Neuron (in vitro differentiated cells): ENCODE results near the gene GPC3.

Experiments
- H2AFZ ChIP-seq: one replicate; pipeline ENCODE4 v1.6.1; 2013; ENCODE audit warnings: low read depth, mild to moderate bottlenecking, inconsistent platforms, low read length, moderate library complexity
- H3K27me3 ChIP-seq: one replicate; pipeline ENCODE4 v1.6.1; 2013; ENCODE audit warnings: low read length; ENCODE audit not compliant: insufficient read depth
- H3K36me3 ChIP-seq: one replicate; pipeline ENCODE4 v1.6.1; 2013; ENCODE audit warnings: low read length; ENCODE audit not compliant: insufficient read depth
- H3K4me1 ChIP-seq: one replicate; pipeline ENCODE4 v1.6.1; 2013; ENCODE audit warnings: low read length; ENCODE audit not compliant: insufficient read depth
- H3K4me3 ChIP-seq: 2 replicates; pipeline ENCODE4 v1.5.1; 2013; ENCODE audit warnings: mild to moderate bottlenecking, low read length, moderate library complexity
- H3K9me3 ChIP-seq: one replicate; pipeline ENCODE4 v1.6.1; 2013; ENCODE audit warnings: low read length

The GPC3 gene

GRCh38 chrX:133972916-133973315, 12.5 kb downstream of the GPC3 start:
- Histone ChIP-seq H3K9me3 (no peaks in the 10 kb centered on the region), H3K36me3 (no peaks in the 10 kb centered on the region), H3K4me3 (no peak overlapping the region), H3K27me3 (no peaks in the 10 kb centered on the region), H3K4me1 (peaks cover 20% of the 10 kb centered on the region), H2AFZ (no peak overlapping the region)

GRCh38 chrX:133971586-133971985, 13.8 kb downstream of the GPC3 start:
- H3K4me1 ChIP-seq, result peaks cover 20% of the 10 kb centered on the region

GRCh38 chrX:133970076-133970475, 15.3 kb downstream of the GPC3 start:
- H3K4me1 ChIP-seq, result peaks cover 20% of the 10 kb centered on the region
- no peak overlapping the region for H3K4me3 ChIP-seq

More at GRCh38 chrX:133971586-133971985, 13.8 kb downstream of the GPC3 start:
- H3K36me3 ChIP-seq, result no peaks in the 10 kb centered on the region
- H2AFZ ChIP-seq, result no peak overlapping the region
- no peaks in the 10 kb centered on the region for H3K27me3 ChIP-seq
- no peak overlapping the region for H3K4me3 ChIP-seq
- H3K9me3 ChIP-seq, result no peaks in the 10 kb centered on the region

GRCh38 chrX:133969191-133969590, 16.2 kb downstream of the GPC3 start:
- Histone ChIP-seq H3K4me1 (peaks cover 20% of the 10 kb centered on the region), H3K27me3 (no peaks in the 10 kb centered on the region), H3K9me3 (no peaks in the 10 kb centered on the region), H3K4me3 (no peak overlapping the region), H2AFZ (no peak overlapping the region), H3K36me3 (no peaks in the 10 kb centered on the region)

More at GRCh38 chrX:133970076-133970475, 15.3 kb downstream of the GPC3 start:
- H3K27me3 ChIP-seq, result no peaks in the 10 kb centered on the region
- no peaks in the 10 kb centered on the region for H3K36me3 ChIP-seq
- no peak overlapping the region for H2AFZ ChIP-seq
- H3K9me3 ChIP-seq, result no peaks in the 10 kb centered on the region

- H3K36me3 ChIP-seq, result no peaks in the 10 kb centered on the region
- H3K27me3 ChIP-seq, result no peaks in the 10 kb centered on the region
- no peaks in the 10 kb centered on the region for H3K9me3 ChIP-seq
- H3K4me1 ChIP-seq, result peaks cover 20% of the 10 kb centered on the region
- H3K4me3 ChIP-seq, result no peak overlapping the region
- H2AFZ ChIP-seq, result no peak overlapping the region
Measured at GRCh38 chrX:133968109-133968508, 17.3 kb downstream of the GPC3 start.

- H3K27me3 ChIP-seq, result no peaks in the 10 kb centered on the region
- no peaks in the 10 kb centered on the region for H3K9me3 ChIP-seq
- H2AFZ ChIP-seq, result no peak overlapping the region
- H3K4me1 ChIP-seq, result peaks cover 20% of the 10 kb centered on the region
- no peaks in the 10 kb centered on the region for H3K36me3 ChIP-seq
- no peak overlapping the region for H3K4me3 ChIP-seq
Measured at GRCh38 chrX:133966199-133966598, 19.2 kb downstream of the GPC3 start.

- Histone ChIP-seq H2AFZ (no peak overlapping the region), H3K4me3 (no peak overlapping the region), H3K4me1 (peaks cover 15% of the 10 kb centered on the region), H3K9me3 (no peaks in the 10 kb centered on the region), H3K27me3 (no peaks in the 10 kb centered on the region), H3K36me3 (no peaks in the 10 kb centered on the region)
Measured at GRCh38 chrX:133965321-133965720, 20.1 kb downstream of the GPC3 start.

- no peaks in the 10 kb centered on the region for H3K36me3 ChIP-seq
- no peaks in the 10 kb centered on the region for H3K27me3 ChIP-seq
- no peak overlapping the region for H2AFZ ChIP-seq
- no peaks in the 10 kb centered on the region for H3K4me1 ChIP-seq
- H3K4me3 ChIP-seq, result no peak overlapping the region
- no peaks in the 10 kb centered on the region for H3K9me3 ChIP-seq
Measured at GRCh38 chrX:133961046-133961445, 24.3 kb downstream of the GPC3 start.

GRCh38 chrX:133959972-133960371, 25.4 kb downstream of the GPC3 start:
- Histone ChIP-seq H3K36me3 (no peaks in the 10 kb centered on the region), H3K4me3 (no peak overlapping the region), H3K4me1 (no peaks in the 10 kb centered on the region), H3K27me3 (no peaks in the 10 kb centered on the region), H2AFZ (no peak overlapping the region), H3K9me3 (no peaks in the 10 kb centered on the region)

- H3K4me3 ChIP-seq, result no peak overlapping the region
- H3K36me3 ChIP-seq, result no peaks in the 10 kb centered on the region
- H3K9me3 ChIP-seq, result no peaks in the 10 kb centered on the region
- H2AFZ ChIP-seq, result no peak overlapping the region
- no peaks in the 10 kb centered on the region for H3K27me3 ChIP-seq
- H3K4me1 ChIP-seq, result no peaks in the 10 kb centered on the region
Measured at GRCh38 chrX:133958997-133959688, 26.3 kb downstream of the GPC3 start.

GRCh38 chrX:133956570-133957340, 28.6 kb downstream of the GPC3 start:
- Histone ChIP-seq H3K9me3 (no peaks in the 10 kb centered on the region), H3K4me1 (no peaks in the 10 kb centered on the region), H3K27me3 (no peaks in the 10 kb centered on the region), H3K4me3 (no peak overlapping the region), H2AFZ (no peak overlapping the region), H3K36me3 (no peaks in the 10 kb centered on the region)

GRCh38 chrX:133953785-133954355, 31.5 kb downstream of the GPC3 start:
- H3K4me3 ChIP-seq, result no peak overlapping the region
- H3K36me3 ChIP-seq, result no peaks in the 10 kb centered on the region
- H2AFZ ChIP-seq, result no peak overlapping the region
- no peaks in the 10 kb centered on the region for H3K27me3 ChIP-seq
- H3K4me1 ChIP-seq, result no peaks in the 10 kb centered on the region
- no peaks in the 10 kb centered on the region for H3K9me3 ChIP-seq

- H3K4me3 ChIP-seq, result no peak overlapping the region
- no peaks in the 10 kb centered on the region for H3K4me1 ChIP-seq
- H3K9me3 ChIP-seq, result no peaks in the 10 kb centered on the region
- H3K36me3 ChIP-seq, result no peaks in the 10 kb centered on the region
- no peak overlapping the region for H2AFZ ChIP-seq
- H3K27me3 ChIP-seq, result no peaks in the 10 kb centered on the region
Measured at GRCh38 chrX:133953078-133953477, 32.3 kb downstream of the GPC3 start.
